ENCODE results near the gene PER3.

Gene PER3

DNA sequence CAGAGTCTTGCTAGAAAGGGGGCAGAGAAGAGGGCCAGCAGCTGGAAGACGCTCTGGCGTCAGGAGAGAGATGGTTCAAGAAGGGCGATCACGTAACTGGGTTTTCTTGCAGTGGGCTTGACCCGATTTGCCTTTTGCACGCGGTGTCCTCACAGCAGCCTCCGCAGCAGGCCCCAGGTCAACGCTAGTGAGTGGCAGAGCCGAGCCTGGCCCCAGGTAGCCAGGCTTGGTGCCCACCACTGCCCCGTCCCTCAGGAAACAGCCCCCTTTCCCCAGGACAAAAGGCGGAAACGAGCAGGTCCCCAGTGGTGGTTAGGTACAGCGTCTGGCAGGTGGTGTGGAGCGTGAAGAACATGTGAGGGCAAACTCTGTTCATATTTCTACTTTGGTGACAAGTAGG lies 77.4 kb downstream of the PER3 start:
- H3K9ac ChIP-seq (ENCODE audit: low read depth, low read length) = no peak overlapping the region
- no peaks in the 10 kb centered on the region for H3K4me1 ChIP-seq (ENCODE audit: control insufficient read depth, insufficient read depth, low read length)
- H3K4me2 ChIP-seq (ENCODE audit: low read length) = no peak overlapping the region
- H3K27me3 ChIP-seq (ENCODE audit: control insufficient read depth, insufficient read depth, low read length) = peaks cover 15% of the 10 kb centered on the region
- no peak overlapping the region for H3K4me3 ChIP-seq (ENCODE audit: low read length)
- H3K36me3 ChIP-seq (ENCODE audit: insufficient read depth, low read length) = no peaks in the 10 kb centered on the region
- no peaks in the 10 kb centered on the region for H3K9me3 ChIP-seq (replicated peaks; ENCODE audit: low read length)

DNA sequence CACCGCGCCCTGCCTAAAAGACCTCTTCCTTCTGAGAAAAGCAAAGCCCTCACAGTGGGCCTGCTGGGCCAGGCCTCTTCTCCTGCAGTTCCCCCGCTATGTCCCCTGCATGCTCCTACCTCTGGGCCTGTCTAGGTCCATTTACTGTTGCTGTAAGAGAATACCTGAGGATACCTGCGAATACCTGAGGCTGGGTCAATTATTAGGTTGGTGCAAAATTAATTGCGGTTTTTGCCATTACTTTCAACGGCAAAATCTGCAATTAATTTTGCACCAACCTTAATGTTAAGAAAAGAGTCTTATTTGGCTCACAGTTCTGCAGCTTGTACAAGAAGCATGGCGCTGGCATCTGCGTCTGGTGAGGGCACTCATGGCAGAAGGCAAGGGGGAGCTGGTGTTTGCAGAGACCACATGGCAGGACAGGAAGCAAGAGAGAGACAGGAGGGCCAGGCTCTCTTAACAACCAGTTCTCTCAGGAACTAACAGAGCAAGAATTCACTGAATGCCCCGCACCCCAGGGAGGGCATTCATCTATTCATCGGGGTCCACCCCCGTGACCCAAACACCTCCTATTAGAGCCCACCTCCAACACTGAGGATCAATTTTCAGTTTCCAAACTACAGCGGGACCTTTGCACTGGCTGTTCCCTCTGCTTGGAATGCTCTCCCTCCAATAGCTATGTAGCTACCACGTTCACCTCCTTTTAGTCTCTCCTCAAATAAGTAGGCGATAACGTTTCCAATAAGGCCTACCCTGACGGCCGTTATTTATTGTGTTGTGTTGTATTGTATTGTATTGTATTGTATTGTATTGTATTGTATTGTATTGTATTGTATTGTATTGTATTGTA lies 78.3 kb downstream of the PER3 start:
- H3K9me3 ChIP-seq (replicated peaks; ENCODE audit: low read length) = no peaks in the 10 kb centered on the region
- no peak overlapping the region for H3K9ac ChIP-seq (ENCODE audit: low read depth, low read length)
- no peak overlapping the region for H3K4me2 ChIP-seq (ENCODE audit: low read length)
- H3K4me3 ChIP-seq (ENCODE audit: low read length) = no peak overlapping the region
- H3K27me3 ChIP-seq (ENCODE audit: control insufficient read depth, insufficient read depth, low read length) = peaks cover 13% of the 10 kb centered on the region
- no peaks in the 10 kb centered on the region for H3K36me3 ChIP-seq (ENCODE audit: insufficient read depth, low read length)
- H3K4me1 ChIP-seq (ENCODE audit: control insufficient read depth, insufficient read depth, low read length) = no peaks in the 10 kb centered on the region

DNA sequence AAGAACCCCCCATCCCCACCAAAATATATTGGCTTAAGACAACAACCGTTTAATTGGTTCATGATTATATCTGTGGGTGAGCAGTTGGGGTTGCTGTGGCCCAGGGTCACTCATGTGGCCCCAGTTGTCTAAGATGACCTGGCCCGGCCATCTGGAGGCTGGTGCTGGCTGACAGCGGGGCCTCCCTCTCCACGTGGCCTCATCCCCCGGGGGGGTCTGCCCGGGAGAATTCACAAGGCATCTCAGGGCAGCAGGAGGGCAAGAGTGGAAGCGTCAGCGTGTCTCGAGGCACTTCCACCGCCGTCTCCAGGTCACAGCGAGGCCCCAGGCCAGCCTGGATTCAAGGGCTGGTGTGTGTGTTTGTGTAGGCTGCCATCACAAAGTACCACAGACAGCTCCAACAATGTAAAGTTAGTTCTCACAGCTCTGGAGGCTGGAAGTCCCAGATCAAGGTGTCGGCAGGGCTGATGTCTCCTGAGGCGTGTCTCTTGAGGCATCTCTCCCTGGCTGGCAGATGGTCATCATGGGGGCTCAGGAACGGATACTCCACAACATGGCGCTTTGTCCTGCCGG lies 79.8 kb downstream of the PER3 start:
- H3K4me1 ChIP-seq (ENCODE audit: control insufficient read depth, insufficient read depth, low read length) = no peaks in the 10 kb centered on the region
- no peak overlapping the region for H3K4me3 ChIP-seq (ENCODE audit: low read length)
- H3K9me3 ChIP-seq (replicated peaks; ENCODE audit: low read length) = no peaks in the 10 kb centered on the region
- H3K9ac ChIP-seq (ENCODE audit: low read depth, low read length) = no peak overlapping the region
- no peak overlapping the region for H3K4me2 ChIP-seq (ENCODE audit: low read length)
- H3K27me3 ChIP-seq (ENCODE audit: control insufficient read depth, insufficient read depth, low read length) = peaks cover 12% of the 10 kb centered on the region
- no peaks in the 10 kb centered on the region for H3K36me3 ChIP-seq (ENCODE audit: insufficient read depth, low read length)

DNA sequence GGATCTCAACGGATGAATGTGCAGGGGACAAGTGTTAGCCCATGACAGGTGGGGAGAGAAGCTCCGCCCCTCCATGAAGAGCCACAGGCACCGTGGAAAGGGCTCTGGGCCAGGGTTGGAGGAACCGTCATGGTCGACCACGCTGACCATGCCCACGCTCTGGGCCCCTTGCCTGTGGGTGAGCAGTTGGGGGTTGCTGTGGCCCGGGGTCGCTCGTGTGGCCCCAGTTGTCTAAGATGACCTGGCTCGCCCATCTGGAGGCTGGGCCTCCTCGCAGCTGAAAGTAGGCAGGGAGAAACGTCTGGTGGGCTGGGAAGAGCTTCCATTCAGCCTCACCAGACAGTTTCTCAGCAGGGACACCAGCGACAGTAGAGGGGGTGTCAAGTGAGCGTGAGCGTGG lies 81.9 kb downstream of the PER3 start:
- H3K27me3 ChIP-seq (ENCODE audit: control insufficient read depth, insufficient read depth, low read length) = peaks cover 12% of the 10 kb centered on the region
- no peak overlapping the region for H3K4me3 ChIP-seq (ENCODE audit: low read length)
- H3K4me2 ChIP-seq (ENCODE audit: low read length) = no peak overlapping the region
- H3K9ac ChIP-seq (ENCODE audit: low read depth, low read length) = no peak overlapping the region
- H3K36me3 ChIP-seq (ENCODE audit: insufficient read depth, low read length) = no peaks in the 10 kb centered on the region
- no peaks in the 10 kb centered on the region for H3K9me3 ChIP-seq (replicated peaks; ENCODE audit: low read length)
- no peaks in the 10 kb centered on the region for H3K4me1 ChIP-seq (ENCODE audit: control insufficient read depth, insufficient read depth, low read length)

DNA sequence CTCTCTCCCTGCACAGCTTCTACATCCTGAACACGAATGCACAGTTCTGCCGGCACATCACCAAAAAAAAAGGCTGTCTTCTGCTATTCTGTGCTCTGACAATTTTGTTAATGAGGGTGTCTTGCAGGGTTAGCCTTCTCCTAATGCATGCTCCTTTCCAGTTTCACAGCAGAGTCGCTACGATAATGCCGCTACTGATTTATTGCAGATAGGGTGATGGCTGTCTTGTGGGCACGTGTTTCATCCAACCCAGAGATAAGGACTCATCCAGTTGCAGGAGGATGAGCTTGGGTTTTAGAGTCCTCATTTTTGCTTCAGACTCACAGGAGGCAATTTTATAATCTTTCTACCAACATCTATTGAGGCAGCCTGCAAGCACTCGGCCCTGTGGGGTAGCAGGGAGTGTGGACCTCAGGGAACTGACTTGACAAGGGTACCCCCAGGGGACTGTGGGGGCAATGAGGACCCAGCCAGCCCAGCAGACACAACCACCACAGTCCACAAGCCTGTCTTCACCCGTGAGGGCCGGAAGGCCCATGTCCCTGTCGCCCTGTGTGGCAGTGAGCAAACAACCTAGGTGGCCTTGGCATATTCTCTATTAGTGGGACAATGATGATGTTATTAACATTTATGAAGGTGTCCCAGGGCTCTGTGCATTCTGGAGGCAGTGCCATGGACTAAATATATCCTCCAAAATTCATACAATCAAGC lies 84.1 kb downstream of the PER3 start:
- Histone ChIP-seq H3K9ac (ENCODE audit: low read depth, low read length) (no peak overlapping the region), H3K9me3 (replicated peaks; ENCODE audit: low read length) (no peaks in the 10 kb centered on the region), H3K4me1 (ENCODE audit: control insufficient read depth, insufficient read depth, low read length) (no peaks in the 10 kb centered on the region), H3K27me3 (ENCODE audit: control insufficient read depth, insufficient read depth, low read length) (peaks cover 14% of the 10 kb centered on the region), H3K4me3 (ENCODE audit: low read length) (no peak overlapping the region), H3K36me3 (ENCODE audit: insufficient read depth, low read length) (no peaks in the 10 kb centered on the region), H3K4me2 (ENCODE audit: low read length) (no peak overlapping the region)

DNA sequence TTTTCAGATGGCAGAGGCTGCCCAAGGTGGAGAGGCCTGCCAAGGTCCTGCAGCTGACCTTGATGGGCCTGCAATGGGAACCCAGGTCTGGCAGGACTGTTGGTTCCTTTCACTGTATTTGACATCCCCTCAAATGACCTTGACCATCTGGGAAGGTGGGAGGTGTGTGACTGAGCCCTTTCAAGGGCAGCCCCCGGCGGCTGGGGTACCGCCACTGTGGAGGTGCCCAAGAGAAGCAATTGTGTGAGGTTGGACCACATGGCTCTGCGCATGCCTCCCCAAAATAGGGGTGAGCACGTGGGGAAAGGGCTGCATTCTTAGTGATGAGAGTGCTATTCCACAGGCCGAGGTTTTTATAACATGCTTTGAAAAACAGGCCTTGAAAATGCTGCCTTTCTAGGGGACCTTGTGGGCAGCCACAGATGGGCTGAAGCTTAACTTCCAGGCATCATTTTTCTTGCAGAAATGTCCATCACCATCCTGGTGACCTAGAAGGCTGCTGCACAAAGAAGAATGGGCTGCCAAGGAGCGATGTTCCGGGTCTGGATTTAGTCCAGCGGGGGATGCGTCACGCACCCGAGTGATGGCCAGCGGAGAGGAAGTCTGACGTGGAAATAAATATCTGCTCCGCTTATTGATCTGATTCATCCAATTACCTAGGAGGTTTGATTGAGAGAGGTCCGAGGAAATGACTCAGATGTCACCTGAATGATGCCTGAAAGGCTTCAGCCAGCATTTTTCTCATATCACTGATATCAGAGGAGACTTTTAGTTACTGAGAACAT lies 85.2 kb downstream of the PER3 start:
- Histone ChIP-seq H3K4me1 (ENCODE audit: control insufficient read depth, insufficient read depth, low read length) (no peaks in the 10 kb centered on the region), H3K27me3 (ENCODE audit: control insufficient read depth, insufficient read depth, low read length) (peaks cover 21% of the 10 kb centered on the region), H3K36me3 (ENCODE audit: insufficient read depth, low read length) (no peaks in the 10 kb centered on the region), H3K4me2 (ENCODE audit: low read length) (no peak overlapping the region), H3K4me3 (ENCODE audit: low read length) (no peak overlapping the region), H3K9me3 (replicated peaks; ENCODE audit: low read length) (no peaks in the 10 kb centered on the region), H3K9ac (ENCODE audit: low read depth, low read length) (no peak overlapping the region)

DNA sequence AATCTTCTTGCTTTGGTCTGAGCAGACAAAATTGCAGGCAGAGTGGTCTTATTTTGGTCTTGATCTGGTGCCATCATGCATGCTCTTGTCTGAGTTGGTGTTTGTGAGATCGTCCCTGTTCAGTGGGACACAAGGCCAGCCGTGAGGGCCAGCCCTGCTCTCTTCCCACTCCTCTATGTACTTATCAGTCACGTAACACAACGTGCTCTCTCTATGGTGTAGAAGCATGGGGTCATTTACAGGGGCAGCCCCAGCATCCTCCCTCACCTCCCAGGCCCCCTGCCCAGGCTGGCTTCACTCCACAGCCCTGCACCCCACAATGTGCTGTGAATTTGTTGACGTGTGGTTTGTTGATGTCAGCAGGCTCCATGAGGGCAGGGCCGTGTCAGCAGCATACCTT lies 87.0 kb downstream of the PER3 start:
- Histone ChIP-seq H3K36me3 (ENCODE audit: insufficient read depth, low read length) (no peaks in the 10 kb centered on the region), H3K27me3 (ENCODE audit: control insufficient read depth, insufficient read depth, low read length) (peaks cover 20% of the 10 kb centered on the region), H3K4me2 (ENCODE audit: low read length) (no peak overlapping the region), H3K9ac (ENCODE audit: low read depth, low read length) (no peak overlapping the region), H3K9me3 (replicated peaks; ENCODE audit: low read length) (no peaks in the 10 kb centered on the region), H3K4me1 (ENCODE audit: control insufficient read depth, insufficient read depth, low read length) (no peaks in the 10 kb centered on the region), H3K4me3 (ENCODE audit: low read length) (no peak overlapping the region)

DNA sequence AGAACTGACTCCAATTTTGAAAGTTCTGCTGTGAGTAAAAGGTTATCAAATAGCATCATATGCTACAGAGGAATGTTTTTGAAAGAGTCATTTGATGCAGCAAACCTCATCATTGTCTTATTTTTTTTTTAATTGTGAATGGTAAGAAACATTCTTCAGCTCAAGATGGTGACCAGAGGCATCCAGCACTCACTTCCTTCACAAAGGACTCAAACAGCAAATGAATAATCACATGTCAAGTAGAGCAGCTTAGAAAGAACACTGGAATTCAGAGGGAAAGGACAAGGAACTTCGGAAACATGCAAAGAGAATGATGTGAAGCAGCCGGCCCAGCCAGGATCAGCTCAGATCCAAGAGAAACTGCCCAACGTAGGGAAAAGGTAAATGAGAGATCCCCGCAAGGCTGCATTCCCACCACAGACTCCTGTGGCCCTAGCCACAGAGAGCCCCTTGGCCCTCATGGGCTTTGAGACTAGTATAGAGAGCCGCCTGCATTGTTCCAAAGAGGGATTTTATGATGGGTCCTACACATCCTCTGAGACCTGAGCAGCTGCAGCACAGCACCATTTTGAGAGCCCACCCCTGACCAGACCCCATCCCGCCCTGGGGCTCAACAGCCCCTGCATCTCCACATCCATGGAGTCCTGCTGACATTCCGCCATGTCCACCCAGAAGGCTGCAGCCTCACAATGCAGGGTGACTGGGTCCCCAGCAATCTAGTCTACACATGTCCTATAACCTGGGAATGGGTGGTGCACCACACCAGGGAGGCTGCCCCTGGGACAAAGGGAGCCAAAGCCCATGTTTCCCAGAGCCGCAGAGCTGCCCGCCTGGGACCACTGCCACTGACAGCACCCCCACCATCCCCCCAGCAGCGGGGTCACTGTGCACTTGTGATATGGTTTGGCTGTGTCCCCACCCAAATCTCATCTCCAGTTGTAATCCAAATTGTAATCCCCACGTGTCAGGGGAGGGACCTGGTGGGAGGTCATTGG lies 90.0 kb downstream of the PER3 start:
- no peaks in the 10 kb centered on the region for H3K4me1 ChIP-seq (ENCODE audit: control insufficient read depth, insufficient read depth, low read length)
- no peaks in the 10 kb centered on the region for H3K9me3 ChIP-seq (replicated peaks; ENCODE audit: low read length)
- H3K36me3 ChIP-seq (ENCODE audit: insufficient read depth, low read length) = no peaks in the 10 kb centered on the region
- peaks cover 11% of the 10 kb centered on the region for H3K27me3 ChIP-seq (ENCODE audit: control insufficient read depth, insufficient read depth, low read length)
- no peak overlapping the region for H3K9ac ChIP-seq (ENCODE audit: low read depth, low read length)
- no peak overlapping the region for H3K4me3 ChIP-seq (ENCODE audit: low read length)
- H3K4me2 ChIP-seq (ENCODE audit: low read length) = no peak overlapping the region

DNA sequence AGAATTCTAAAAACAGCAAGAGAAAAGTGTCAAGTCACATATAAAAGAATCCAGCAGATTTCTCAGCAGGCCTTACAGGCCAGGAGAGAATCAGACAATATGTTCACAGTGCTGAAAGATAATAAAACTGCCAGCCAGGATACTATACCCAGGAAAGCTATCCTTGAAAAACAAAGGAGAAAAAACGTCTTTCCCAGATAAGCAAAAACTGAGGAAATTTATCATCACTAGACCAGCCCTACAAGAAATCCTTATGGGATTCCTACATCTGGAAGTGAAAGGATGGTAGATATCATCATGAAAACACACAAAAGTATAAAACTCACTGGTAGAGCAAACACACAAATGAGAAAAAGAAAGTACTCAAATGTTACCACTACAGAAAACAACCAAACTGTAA lies 93.9 kb downstream of the PER3 start:
- Histone ChIP-seq H3K4me3 (ENCODE audit: low read length) (no peak overlapping the region), H3K36me3 (ENCODE audit: insufficient read depth, low read length) (no peaks in the 10 kb centered on the region), H3K9me3 (replicated peaks; ENCODE audit: low read length) (no peaks in the 10 kb centered on the region)

GRCh38 chr1:7879228-7879627 lies 95.1 kb downstream of the PER3 start:
- H3K4me2 ChIP-seq (ENCODE audit: low read length) = no peak overlapping the region
- no peaks in the 10 kb centered on the region for H3K4me1 ChIP-seq (ENCODE audit: control insufficient read depth, insufficient read depth, low read length)
- peaks cover 18% of the 10 kb centered on the region for H3K27me3 ChIP-seq (ENCODE audit: control insufficient read depth, insufficient read depth, low read length)
- H3K4me3 ChIP-seq (ENCODE audit: low read length) = no peak overlapping the region
- H3K9me3 ChIP-seq (replicated peaks; ENCODE audit: low read length) = no peaks in the 10 kb centered on the region
- H3K36me3 ChIP-seq (ENCODE audit: insufficient read depth, low read length) = no peaks in the 10 kb centered on the region
- H3K9ac ChIP-seq (ENCODE audit: low read depth, low read length) = no peak overlapping the region

More for the DNA sequence above, 93.9 kb downstream of the PER3 start:
- Histone ChIP-seq H3K9ac (ENCODE audit: low read depth, low read length) (no peak overlapping the region), H3K27me3 (ENCODE audit: control insufficient read depth, insufficient read depth, low read length) (peaks cover 26% of the 10 kb centered on the region), H3K4me2 (ENCODE audit: low read length) (no peak overlapping the region), H3K4me1 (ENCODE audit: control insufficient read depth, insufficient read depth, low read length) (no peaks in the 10 kb centered on the region)

Data from skeletal muscle satellite cell (primary cell).